Activated CD8-positive, alpha-beta memory T cell treated with anti-CD3 and anti-CD28 coated beads for 24 hours (primary cell): ENCODE measurements around the gene ZNF518A.
"Not testable (repeated sequence)": the region's sequence is repeated elsewhere in the genome, so short reads cannot be mapped to it uniquely, and the experiment has no call there.

Experiments
- DNase-seq: peaks from one replicate; pipeline ENCODE4 v3.0.0-alpha.2; 2020

ZNF518A gene

GRCh38 chr10:96137567-96137966 is 7.5 kb downstream of the ZNF518A start:
- no peak for DNase-seq

GRCh38 chr10:96138102-96138501 is 8.0 kb downstream of the ZNF518A start:
- no peak for DNase-seq

- DNase-seq, result no peak
Observed at GRCh38 chr10:96152437-96152836, 22.3 kb downstream of the ZNF518A start.

GRCh38 chr10:96153070-96153469 is 23.0 kb downstream of the ZNF518A start:
- DNase-seq, result no peak

- DNase-seq, result no peak
Observed at GRCh38 chr10:96165726-96166125, 35.6 kb downstream of the ZNF518A start.

- DNase-seq, result no peak
Observed at GRCh38 chr10:96168546-96168945, 38.4 kb downstream of the ZNF518A start.

- DNase-seq, result no peak
Observed at GRCh38 chr10:96170230-96170629, 40.1 kb downstream of the ZNF518A start.

- no peak for DNase-seq
Observed at GRCh38 chr10:96172666-96173065, 42.6 kb downstream of the ZNF518A start.

GRCh38 chr10:96176985-96177384 is 46.9 kb downstream of the ZNF518A start:
- DNase-seq, result no peak

- DNase-seq, result no peak
Observed at GRCh38 chr10:96188421-96188820, 58.3 kb downstream of the ZNF518A start.

GRCh38 chr10:96188916-96189315 is 58.8 kb downstream of the ZNF518A start:
- no peak for DNase-seq

- DNase-seq, result not testable (repeated sequence)
Observed at GRCh38 chr10:96189505-96189904, 59.4 kb downstream of the ZNF518A start.

- no peak for DNase-seq
Observed at GRCh38 chr10:96201525-96201924, 71.4 kb downstream of the ZNF518A start.

GRCh38 chr10:96205580-96205979 is 75.5 kb downstream of the ZNF518A start:
- DNase-seq, result no peak

GRCh38 chr10:96208271-96208670 is 78.2 kb downstream of the ZNF518A start:
- no peak for DNase-seq

- no peak for DNase-seq
Observed at GRCh38 chr10:96208946-96209345, 78.8 kb downstream of the ZNF518A start.

GRCh38 chr10:96211764-96212163 is 81.7 kb downstream of the ZNF518A start:
- DNase-seq, result no peak

- DNase-seq, result no peak
Observed at GRCh38 chr10:96212911-96213310, 82.8 kb downstream of the ZNF518A start.
